Hematopoietic multipotent progenitor cell treated with erythropoietin and hydrocortisone succinate and interleukin-3 and kit ligand, for 6 days (in vitro differentiated cells): Measurements from ENCODE around the gene SPATA20.
A peak's percentile ranks its signal among the peaks of the same experiment; 100 is the strongest.

Source experiments
- DNase-seq: peaks from one replicate; pipeline ENCODE4 v3.0.0-alpha.2; 2015

SPATA20 gene

DNA sequence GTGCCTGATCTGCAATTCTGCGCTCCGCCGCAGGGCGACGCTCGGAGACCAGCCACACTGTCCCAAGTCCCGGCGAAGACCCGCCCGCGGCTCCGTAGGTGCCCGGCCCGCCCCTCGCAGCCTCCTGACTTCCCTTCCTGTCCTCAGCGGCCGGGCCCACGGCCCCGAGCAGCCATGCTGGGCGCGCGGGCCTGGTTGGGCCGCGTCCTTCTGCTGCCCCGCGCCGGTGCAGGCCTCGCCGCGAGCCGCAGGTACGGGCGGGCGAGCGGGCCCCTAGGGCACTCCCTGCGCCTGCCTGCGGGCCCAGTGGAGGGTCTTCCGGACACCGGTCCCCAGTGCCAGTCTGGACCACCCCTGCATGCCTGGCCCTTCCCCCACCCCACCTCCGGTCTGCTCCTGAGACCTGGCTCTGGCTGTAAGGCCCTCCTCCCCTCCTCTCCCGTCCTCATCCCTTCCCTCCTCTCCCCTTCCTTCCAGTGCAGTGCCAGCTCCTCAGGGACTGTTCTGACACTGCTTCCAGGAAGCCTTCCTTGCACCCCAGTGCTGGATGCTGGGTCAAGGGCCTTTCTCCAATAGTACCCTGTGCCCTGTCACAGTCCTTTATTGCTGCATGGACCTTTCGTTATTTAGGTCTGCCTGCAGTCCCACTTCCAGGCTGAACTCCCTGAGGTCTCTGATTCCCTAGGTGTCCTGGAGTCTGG, at the start of gene SPATA20:
TSS of gene SPATA20 (plus strand) at position 140 of the 701 bp plus-strand sequence. CDS start at position 175, 35 bp downstream.
- peak; percentile 95 for DNase-seq

DNA sequence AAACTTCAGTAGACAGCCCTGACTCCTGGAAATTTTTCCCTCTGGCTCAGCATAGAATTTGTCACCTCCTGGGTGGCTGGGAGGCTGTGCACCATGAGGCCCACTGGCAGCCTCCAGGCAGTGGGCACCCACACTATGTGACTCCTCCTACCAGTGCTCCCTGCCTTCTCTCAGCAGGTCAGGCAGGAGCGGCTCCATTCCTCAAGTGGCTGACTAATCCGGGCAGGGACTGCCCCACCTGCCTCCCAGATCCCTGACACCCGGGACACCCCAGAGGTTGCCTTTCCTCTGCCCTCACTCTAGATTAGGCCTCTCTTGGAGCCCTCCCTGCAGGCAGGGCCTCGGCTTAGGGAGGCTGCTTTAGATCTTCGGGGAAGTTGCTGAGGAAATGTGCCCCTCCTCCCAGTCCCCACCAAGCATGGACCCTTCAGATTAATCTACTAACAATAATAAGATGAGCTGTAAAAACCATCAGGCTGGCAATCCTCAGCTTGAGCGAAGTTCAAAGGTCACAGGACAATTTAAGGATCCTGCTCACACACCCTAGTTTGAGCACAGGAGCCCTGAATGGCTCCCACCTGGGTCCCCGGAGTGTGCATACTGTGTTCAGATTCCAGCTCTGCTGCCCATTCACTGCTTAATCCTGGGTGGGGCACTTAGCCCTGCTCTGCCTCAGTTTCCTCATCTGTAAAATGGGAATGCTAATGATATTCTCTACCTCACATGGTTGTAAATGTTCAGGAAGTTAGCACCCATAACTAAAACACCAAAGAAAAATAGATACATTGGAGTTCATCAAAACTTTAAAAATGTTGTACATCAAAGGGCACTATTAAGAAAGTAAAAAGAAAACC, 48.7 kb upstream of the SPATA20 start:
- DNase-seq = no peak

DNA sequence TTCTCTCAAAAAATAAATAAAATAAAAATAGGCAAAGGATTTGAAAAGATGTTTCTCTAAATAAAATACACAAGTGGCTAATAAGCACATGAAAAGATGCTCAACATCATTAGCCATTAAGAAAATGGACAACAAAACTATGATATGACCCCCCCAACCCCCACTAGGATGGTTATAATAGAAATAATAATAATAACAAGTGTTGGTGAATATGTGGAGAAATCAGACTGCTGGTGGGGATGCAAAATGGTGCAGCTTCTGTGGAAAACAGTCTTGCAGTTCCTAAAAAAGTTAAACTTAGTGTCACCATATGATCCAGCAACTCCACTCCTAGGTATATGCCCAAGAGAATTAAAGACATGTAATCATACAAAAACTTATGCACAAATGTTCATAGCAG, 47.7 kb upstream of the SPATA20 start:
- DNase-seq = no peak

DNA sequence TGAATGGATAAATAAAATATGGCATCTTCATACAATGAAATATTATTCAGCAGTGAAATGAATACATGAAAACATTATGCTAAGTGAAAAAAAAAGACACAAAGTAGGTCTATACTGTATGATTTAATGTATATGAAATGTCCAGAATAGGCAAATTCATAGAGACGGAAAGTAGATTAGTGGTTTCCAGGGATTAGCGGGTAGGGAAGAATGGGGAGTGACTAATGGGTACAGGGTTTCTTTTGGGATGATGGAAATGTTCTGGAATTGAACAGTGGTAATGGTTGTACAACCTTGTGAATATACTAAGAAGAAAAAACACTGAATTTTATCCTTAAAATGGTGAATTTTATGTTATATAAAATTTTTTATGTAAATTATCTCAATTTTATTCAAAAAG, 47.3 kb upstream of the SPATA20 start:
- DNase-seq = no peak

DNA sequence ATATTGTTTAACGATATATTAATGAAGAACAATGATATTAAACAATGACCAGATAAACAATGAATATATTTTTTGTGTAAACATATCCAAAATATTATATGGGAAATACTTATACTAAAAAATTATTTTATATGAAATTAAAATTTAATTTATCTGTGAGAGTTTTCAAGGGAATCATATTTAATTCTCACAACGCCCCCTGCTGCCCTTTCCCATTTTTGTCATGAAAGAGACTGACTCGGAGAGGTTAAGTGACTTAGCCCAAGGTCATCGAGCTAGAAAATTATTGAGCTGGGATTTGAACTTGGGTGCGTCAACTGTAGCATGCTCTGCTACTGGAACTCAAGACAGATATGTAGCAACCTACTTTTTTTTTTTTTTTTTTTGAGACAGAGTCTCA, 45.9 kb upstream of the SPATA20 start:
- peak; percentile 64 for DNase-seq

DNA sequence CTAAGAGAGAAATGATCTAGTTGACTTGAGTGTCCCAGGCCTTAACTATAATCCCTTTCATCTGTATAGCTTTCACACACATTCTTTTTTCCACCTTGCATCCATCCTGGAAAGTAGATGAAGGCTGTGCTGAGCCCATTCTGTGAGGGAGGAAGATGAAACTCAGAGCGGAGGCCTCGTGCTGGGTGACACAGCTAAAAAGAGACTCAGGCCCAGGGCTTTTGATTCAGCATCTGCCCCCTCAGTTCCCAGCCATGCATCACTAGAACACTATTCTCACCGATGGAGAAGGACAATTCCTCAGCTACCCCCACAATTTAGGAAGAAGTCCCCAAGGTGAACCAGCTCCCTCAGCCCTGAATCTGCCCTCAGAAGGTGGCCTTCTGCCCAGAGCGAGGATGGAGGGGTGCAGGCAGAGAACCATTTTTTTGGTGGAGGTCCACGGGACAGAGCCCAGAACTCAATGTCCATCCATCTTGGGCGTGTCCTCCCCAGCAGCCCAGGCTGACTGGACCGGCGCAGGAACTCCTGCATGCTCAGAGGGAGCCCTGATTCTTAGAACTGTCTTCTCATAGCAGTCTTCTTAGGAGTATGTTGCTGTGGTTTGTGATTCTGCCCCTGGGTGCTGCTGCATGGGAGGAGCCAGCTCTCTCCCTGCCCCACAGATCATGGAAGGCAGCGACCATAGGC, 44.5 kb upstream of the SPATA20 start:
- DNase-seq = no peak

DNA sequence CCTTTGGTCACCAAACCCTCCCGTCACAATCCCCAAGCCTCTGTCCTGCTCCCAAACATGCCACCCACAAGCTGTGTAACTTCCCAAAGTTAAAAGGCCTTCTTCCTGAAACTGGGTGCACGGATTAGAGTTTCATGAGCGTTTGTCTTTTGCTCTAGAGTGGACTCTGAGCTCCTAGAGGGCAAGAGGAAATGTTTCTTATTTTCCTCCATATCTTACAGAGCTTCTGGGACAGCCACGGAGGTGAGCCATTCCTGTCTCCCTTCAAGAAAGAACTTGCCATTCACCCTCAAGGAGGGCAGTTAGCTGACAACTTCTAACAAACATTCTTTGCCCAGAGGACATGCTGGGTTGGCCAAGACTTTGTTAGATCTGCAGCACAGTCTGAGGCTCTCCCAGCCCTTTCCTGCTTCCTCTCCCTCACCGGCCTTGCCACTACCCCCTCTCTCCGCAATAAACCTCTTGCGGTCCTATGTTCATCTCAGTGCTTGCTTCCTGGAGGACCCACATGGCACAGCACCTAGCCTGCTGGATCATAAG, 41.3 kb upstream of the SPATA20 start:
- no peak for DNase-seq

DNA sequence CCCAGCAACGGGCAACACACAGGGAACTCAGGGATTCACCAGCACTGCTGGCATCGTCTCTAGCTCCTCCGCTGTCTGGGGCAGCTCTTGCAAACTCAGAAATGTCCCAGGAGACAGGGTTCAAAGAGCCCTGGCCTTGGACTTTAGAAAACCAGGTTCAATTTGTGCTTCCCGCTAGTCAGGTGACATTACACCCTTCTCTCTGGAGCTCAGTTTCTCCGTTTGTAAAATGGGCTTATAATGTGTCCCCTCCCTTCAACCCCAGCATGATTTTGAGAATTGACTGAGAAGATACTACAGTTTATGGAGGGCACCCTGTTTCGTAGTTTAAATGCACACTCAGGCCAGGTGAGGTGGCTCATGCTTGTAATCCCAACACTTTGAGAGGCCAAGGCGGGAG, 40.7 kb upstream of the SPATA20 start:
- no peak for DNase-seq

DNA sequence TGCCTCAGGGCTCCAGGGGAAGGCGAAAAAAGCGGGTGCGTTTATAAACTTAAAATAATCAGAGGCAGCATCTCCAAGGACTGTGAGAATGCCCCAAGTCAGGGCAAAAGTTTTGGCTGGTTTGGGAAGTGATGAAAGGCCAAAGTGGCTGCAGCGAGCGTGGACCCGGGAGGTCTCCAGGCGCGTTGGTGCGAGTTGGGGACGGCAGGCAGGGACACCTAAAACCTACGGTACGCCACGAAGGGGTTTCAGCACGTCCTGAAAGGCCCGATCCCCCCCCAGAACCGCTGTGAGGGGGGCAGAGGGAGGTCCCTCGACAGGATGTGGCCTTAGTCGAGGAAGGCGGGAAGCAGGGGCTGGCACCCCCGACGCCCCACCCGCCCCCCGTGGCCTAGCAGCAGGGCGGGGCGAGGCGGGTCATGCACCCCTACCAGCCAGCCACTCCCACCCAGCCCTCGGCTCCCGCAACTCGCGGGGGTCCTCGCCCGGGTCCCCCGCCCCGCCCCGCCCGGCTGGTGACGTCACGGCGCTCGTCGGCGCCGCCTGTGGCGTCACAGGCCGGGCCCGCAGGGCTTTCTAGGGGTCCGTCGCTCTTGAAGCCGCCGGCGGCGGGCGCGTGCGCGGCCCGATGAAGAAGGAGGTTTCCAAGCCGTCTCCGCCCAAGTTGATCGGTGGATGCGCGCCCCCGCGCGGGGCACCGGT, 39.0 kb upstream of the SPATA20 start, which contains the start of gene MYCBPAP:
TSS of gene MYCBPAP (plus strand) at position 569 of the 702 bp plus-strand sequence. CDS start 236 bp downstream, outside the sequence.
- peak; percentile 88 for DNase-seq

DNA sequence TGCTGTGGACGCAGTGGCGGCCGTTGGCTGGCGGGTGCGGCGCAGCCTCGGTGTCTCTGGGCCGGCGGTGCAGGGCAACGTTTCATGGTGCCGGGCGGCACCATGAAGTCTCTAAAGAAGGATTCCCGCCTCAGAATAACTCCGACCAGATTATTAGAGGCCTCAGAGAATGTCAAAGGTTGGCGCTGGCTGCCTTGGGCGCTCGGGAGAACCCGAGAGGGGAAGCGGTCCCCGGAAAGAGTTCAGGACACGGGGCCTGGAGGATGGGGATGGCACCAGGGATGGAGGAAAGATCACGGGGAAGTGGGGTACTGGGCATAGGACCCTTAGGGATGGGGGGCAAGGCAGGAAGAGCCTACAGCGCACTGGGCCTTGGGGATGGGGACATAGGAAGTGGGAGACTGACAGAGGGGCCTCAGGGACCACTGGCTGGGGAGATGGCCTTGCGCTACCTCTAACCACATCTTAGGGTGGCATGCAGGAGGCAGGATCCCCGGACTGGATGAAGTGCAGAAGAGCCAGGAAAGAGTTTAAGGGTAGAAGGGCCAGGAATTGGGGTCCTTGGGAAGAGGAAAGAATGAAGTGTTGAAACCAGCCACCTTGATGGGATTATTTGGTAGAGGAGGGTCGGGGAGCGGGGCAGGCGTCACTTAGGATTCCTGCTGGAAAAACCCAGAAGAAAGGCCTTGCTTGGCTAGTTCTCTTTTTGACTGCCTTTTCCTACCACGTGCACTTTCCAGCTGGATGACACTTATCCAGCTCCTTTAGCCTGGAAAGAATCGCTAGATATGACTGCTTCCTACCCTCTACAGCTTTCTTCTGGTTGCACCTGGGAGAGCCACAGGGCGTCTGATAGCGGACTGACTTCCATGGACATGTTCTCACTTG, 38.2 kb upstream of the SPATA20 start:
- no peak for DNase-seq

DNA sequence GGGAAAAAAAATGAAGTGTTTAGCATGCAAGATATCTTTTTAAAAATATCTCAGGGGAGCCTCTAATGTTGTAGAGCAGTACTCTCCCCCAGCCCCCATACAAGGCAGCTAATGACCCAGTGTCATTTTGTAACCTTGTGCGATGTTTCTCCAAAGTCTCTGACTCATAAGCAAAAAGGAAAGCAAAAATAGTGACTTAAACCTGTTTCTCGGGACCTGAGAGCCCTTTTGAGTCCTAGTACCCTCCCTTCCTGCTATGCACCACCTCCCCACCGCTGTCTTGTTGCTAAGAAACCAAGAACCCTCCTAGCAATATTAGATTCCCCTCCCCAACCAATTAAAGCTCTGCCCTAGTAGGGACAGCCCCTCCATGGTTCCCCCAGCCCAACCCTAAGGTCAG, 35.9 kb upstream of the SPATA20 start:
- no peak for DNase-seq

DNA sequence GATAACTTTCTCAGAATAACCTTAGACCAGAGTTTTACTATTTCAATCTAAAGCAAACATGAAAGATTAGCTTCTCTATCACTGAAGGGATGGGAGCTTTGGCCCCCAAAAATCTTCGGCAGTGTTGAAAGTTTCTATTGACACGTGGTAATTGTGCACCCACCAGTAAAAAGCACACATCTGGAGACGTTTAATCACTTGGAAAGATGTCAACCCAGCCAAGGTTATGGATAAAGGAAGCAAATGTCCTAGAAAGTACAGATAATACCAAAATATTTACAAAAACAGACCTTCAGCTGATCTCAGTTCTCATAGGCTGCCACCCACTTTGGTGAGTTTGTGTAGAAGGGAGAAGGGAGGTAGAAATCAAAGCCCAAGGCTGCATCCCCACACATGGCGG, 33.5 kb upstream of the SPATA20 start:
- no peak for DNase-seq

DNA sequence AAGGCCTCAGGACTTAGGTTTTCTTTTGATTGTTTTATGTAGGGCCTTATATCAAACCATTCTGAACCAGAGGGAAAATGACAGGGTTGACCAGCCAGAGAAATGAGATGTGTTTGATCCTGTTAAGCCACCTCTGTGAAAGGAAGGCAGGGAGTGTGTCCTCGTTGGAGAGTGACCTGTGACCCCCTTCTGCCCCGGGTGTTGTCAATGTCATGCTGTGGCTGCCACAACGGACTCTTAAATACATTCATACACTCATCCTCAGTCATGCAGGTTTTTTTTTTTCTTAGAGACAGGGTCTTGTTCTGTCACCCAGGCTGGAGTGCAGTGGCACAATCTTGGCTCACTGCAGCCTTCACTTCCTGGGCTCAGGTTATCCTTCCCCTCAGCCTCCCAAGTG, 32.6 kb upstream of the SPATA20 start:
- DNase-seq = no peak

DNA sequence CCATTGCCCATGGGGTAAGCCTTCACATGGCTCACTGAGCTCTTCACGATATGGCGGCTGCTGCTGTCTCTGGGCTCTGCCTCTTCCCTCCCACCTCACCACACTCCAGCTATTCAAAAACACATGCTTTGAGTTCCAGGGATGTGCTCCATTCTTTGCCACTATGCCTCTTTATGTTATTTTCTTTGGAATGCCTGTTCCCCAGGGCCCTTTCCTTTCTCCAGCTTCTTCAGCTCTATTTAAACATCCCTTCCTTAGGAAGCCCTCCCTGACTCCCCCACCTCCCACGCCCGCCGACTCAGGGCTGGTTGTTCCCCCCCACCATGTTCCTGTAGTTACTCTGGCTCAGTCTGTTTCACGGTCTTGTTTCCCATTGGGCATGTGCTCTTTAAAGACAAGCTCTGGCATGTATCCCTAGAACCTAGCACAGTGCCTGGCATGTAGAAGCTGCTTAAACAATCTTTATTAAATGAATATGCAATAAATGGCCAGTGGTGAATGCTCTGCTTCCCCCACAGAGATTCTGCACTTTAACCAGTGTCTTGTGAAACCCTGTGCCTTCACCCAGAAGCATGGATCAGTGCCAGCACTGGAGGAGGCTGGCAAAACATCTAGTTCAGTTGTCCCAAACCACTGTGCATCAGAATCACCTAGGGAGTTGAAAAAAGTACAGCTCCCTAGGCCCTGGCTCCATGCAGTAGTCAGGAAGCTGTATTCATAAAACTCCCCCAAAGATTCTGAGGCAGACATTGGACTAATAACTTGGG, 31.9 kb upstream of the SPATA20 start:
- DNase-seq = peak; percentile 32

DNA sequence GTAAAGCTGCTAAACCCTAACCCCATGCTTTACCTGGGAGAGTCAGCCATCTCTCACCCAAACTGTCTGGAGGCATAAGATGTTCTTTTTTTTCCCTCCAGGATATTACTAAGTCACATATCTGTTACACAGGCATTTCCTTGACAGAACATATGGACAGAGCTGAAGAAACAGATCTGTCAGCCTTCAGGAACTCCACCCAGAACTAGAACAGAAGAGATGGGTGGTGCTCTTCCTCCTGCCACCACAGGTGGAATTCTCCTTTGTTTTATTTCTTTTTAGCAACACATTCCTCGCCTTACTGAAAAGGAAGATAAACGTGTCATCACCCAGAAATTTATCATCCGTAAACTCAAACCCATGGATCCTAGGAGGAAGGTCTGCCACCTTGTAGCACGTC, 30.0 kb upstream of the SPATA20 start:
- no peak for DNase-seq

DNA sequence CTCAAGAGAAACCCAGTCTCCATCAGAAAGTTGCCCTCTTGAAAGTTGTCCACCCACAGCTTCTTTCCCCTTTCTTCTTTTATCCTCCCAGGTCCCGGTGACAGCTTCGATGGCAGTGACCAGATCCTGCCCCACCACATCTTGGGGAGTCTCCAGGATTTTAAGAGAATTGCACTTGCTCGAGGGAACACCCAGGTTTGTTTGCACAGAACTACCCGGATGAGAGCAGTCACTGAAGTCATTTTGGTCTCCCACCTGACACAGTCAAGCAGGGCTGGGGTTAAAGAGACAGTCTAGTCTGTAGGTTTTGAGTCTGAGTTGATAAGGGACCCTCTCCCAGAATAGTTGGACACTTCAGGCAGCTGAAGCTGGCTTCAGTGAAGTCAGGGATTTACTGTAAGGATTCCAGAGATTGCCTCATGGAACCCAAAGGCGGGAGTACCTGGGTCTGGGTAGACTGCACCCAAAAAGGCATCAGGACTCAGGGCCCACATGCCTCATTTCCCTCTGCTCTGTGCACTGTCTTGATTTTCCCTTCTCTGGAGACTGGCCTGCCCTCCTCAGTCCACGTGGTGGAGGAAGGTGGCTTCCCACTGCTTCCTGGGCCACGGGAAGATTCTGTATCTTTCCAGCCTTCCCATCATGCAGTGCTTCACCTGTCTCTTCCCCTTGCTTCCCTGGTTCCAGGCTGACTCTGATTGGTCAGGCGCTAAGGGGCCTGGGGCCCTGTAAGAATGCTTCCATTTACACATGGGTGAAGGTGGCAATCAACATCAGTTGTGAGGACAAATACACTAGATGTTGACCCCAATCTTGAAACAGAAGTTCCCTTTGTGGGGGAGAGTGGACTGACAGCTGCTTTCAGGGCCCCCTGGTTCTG, 29.2 kb upstream of the SPATA20 start:
- DNase-seq = no peak

DNA sequence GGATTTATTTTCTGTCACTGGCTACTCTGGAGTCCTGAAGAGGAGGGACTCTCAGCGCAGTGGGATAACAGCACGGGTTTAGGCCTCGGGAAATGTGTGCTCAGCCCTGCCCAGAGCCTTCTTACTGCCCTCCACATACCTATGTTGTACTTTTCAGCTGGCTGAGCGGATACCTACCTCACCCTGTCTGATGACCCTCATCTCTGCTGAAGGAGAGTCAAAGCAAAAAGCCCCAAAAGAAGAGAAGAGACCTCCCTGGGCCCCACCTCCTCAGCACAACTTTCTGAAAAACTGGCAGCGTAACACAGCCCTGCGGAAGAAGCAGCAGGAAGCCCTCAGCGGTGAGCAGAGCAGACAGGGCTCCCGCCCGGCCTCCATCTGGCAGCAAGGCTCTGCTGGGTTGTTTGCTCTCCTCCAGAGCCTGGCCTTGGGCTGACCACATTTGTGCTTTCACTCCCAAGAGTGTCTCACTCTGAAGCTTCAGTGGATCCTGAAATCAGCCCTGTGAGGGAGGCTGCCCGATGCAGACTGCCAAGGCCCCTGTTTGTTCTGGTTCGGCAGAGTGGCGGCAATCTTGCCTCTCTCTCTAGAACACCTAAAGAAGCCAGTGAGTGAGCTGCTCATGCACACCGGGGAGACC, 28.5 kb upstream of the SPATA20 start:
- no peak for DNase-seq

DNA sequence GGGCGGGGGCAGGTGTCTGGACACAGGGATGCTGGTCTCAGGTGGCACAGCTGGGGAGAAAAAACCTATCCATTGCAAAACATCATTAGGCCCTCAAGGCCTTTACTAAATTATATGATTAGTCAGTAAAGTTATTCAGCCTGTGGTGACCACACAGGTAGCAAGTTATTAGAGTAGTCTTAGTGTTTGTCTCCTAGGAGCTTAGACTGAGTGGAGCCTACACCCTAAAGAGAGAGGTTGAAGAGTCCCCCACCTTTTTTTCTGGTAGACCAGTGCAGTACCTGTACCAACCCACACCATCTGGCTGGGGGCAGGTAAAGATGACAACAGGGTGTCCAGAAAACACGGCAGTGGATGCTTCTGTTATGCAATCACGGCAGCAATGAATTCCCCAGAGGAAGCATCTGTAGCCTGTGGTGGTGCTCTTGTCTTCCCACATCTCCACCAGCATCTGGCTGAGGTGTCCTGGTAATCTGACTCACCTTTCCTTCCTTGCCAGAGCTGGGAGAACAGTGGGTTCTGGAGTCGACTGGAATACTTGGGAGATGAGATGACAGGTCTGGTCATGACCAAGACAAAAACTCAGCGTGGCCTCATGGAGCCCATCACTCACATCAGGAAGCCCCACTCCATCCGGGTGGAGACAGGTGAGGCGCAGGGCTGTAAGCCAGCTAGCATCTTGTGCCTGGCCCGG, 27.7 kb upstream of the SPATA20 start:
- DNase-seq = no peak

DNA sequence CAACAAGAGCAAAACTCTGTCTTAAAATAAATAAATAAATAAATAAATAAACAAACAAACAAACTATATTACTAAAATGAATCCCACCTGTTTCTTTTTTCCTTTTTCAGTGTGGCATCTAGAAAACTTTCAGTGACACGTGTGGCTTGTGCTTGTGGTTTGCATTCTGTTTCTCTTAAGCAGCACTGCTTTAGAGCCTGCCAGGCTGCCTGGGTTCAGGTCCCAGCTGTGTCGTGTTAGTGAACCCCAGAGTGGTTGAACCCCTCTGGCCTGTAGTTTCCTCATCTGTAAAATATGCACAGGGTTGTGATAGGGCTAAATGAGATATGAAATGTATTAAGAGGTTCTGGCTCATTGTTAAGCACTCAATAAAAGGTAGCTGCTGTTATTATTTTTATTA, 26.5 kb upstream of the SPATA20 start:
- no peak for DNase-seq
